GM12878 (cell line): ENCODE measurements around the gene ZNF44. TPM values are rescaled to one million over a fixed set of nuclear protein-coding genes. Genes with fewer than 3 reads are reported as not detected.

ENCODE experiments used
- ATAC-seq: fragments of 200-7000 bp; cut with Tn5 transposase; 3 replicates; pipeline ENCODE4 v1.9.1; 2020; ENCODE audit warnings: mild to moderate bottlenecking, moderate library complexity
- BruUV-seq: library from RNA; stranded (reverse); fragments of 400-500 nt; replicated peaks from 2 replicates; lab custom pipeline; 2021; lab: Mats Ljungman, UMichigan
- CTCF ChIA-PET: fragments of 300-600 bp; sonication (Branson Sonifier 250); formaldehyde crosslinking; extraction: SDS; loops from one replicate; lab custom pipeline; 2021; ENCODE audit warnings: inconsistent platforms; lab: Yijun Ruan, JAX
- POLR2A ChIA-PET: fragments of 350-600 bp; formaldehyde crosslinking; extraction: SDS; loops from one replicate; lab custom pipeline; 2021; ENCODE audit warnings: inconsistent platforms; lab: Charles Lee
- RAD21 ChIA-PET: fragments of 300-600 bp; sonication (Branson Sonifier 250); formaldehyde crosslinking; loops from one replicate; lab custom pipeline; 2023; ENCODE audit warnings: antibody characterized with exemption; ENCODE audit not compliant: unreplicated experiment; lab: Charles Lee
- SMC1A ChIA-PET: fragments of 300-600 bp; sonication (Branson Sonifier 250); formaldehyde crosslinking; loops from one replicate; lab custom pipeline; 2023; ENCODE audit not compliant: unreplicated experiment, uncharacterized antibody; lab: Charles Lee
- DNase-seq: peaks from one replicate; pipeline ENCODE4 v3.0.0-alpha.2; 2011; ENCODE audit warnings: low read depth, low spot score
- FAIRE-seq: peaks from 3 replicates; lab custom pipeline; 2011; peaks lifted over from hg19 to GRCh38; lab: Jason Lieb, UNC
- H2AFZ ChIP-seq: 2 replicates; pipeline ENCODE4 v1.6.0; 2011; ENCODE audit warnings: low read depth, low read length, control low read depth; ENCODE audit not compliant: control insufficient read depth
- H3K27ac ChIP-seq: 2 replicates; pipeline ENCODE4 v1.5.1; 2011; ENCODE audit warnings: control low read depth; ENCODE audit not compliant: control insufficient read depth, insufficient read depth
- H3K27me3 ChIP-seq, 2 experiments: replicated peaks in 1 of 2; 2 replicates each; pipeline versions ENCODE4 v1.6.0 to v1.6.1; 2011; ENCODE audit warnings: low read length in 1 of 2; ENCODE audit not compliant: control insufficient read depth in 2 of 2, insufficient read depth in 2 of 2
- H3K36me3 ChIP-seq, 2 experiments: 2 replicates each; pipeline ENCODE4 v1.5.1; 2011; ENCODE audit warnings: low read length in 1 of 2; ENCODE audit not compliant: control insufficient read depth in 2 of 2, insufficient read depth in 2 of 2
- H3K4me1 ChIP-seq: 2 replicates; pipeline ENCODE4 v1.6.1; 2011; ENCODE audit warnings: mild to moderate bottlenecking, low read length, moderate library complexity, mixed read lengths; ENCODE audit not compliant: control insufficient read depth, insufficient read depth
- H3K4me2 ChIP-seq: 2 replicates; pipeline ENCODE4 v1.6.0; 2011; ENCODE audit warnings: control low read depth; ENCODE audit not compliant: control insufficient read depth, insufficient read depth
- H3K4me3 ChIP-seq: fragments of 200-600 bp; sonication (generic); 2 replicates; pipeline ENCODE4 v1.5.1; 2016
- H3K79me2 ChIP-seq: 2 replicates; pipeline ENCODE4 v1.6.0; 2011; ENCODE audit warnings: low read length; ENCODE audit not compliant: control insufficient read depth, insufficient read depth
- H3K9ac ChIP-seq: 2 replicates; pipeline ENCODE4 v1.8.0; 2011; ENCODE audit warnings: low read length, control low read depth, mixed read lengths; ENCODE audit not compliant: control insufficient read depth, insufficient read depth
- H3K9me3 ChIP-seq: replicated peaks from 3 replicates; pipeline ENCODE4 v1.5.1; 2011; ENCODE audit warnings: mild to moderate bottlenecking, low read length; ENCODE audit not compliant: control insufficient read depth, insufficient read depth
- H4K20me1 ChIP-seq: 2 replicates; pipeline ENCODE4 v1.6.0; 2011; ENCODE audit not compliant: control insufficient read depth, insufficient read depth
- CBX5 ChIP-seq: sonication (generic); IDR thresholded peaks from 2 replicates; pipeline ENCODE4 v1.6.1; 2016; ENCODE audit warnings: low read depth, moderate library complexity, mild to moderate bottlenecking, inconsistent platforms
- EP300 ChIP-seq, 2 experiments: fragments of 150-350 bp in 1 of 2; IDR thresholded peaks; 2 replicates each; pipeline ENCODE4 v1.6.1; 2011 to 2012; ENCODE audit warnings: low read depth in 2 of 2, low read length in 2 of 2, borderline replicate concordance in 1 of 2, improper control_type of control experiment in 1 of 2, inconsistent platforms in 1 of 2; ENCODE audit not compliant: control insufficient read depth in 1 of 2
- PML ChIP-seq: IDR thresholded peaks from 2 replicates; pipeline ENCODE4 v1.6.1; 2012; ENCODE audit warnings: low read length, inconsistent platforms
- SMAD1 ChIP-seq: fragments of 450-650 bp; IDR thresholded peaks from 2 replicates; pipeline ENCODE4 v1.6.1; 2018; ENCODE audit warnings: mild to moderate bottlenecking, low read depth; ENCODE audit not compliant: partially characterized antibody
- SRF ChIP-seq, 2 experiments: IDR thresholded peaks; 2 replicates each; pipeline ENCODE4 v1.6.1; 2011; ENCODE audit warnings: low read depth in 2 of 2, low read length in 2 of 2, mild to moderate bottlenecking in 1 of 2, moderate library complexity in 1 of 2
- ZNF24 ChIP-seq: fragments of 450-650 bp; IDR thresholded peaks from 2 replicates; pipeline ENCODE4 v1.6.1; 2017; ENCODE audit warnings: antibody characterized with exemption, mild to moderate bottlenecking
- ZZZ3 ChIP-seq: IDR thresholded peaks from 2 replicates; pipeline ENCODE4 v1.6.1; 2011; ENCODE audit warnings: low read depth; ENCODE audit not compliant: control insufficient read depth, insufficient read length
- WGBS: methylation state at CpG from one replicate; pipeline ENCODE4 v1.1.6; 2016; ENCODE audit warnings: low lambda C conversion rate; ENCODE audit not compliant: insufficient replicate concordance, insufficient coverage; ENCODE audit errors: missing lambda C conversion rate; 5-methylcytosine and 5-hydroxymethylcytosine counted together
- in situ Hi-C: fragments of 300-500 bp; cut with MboI; formaldehyde crosslinking; loops from 9 replicates; pipeline ENCODE4 v1.14.3; 2018; ENCODE audit warnings: mixed read lengths
- intact Hi-C: fragments of 100-400 bp; cut with micrococcal nuclease; formaldehyde crosslinking; loops from one replicate; pipeline ENCODE4 v1.14.2; 2022; ENCODE audit not compliant: unreplicated experiment
- polyA plus RNA-seq, 11 experiments: library from polyadenylated mRNA; depleted of rRNA in 4 of 11; unstranded in 6 of 11; stranded (reverse) in 5 of 11; fragments of >200 nt; fragmentation: Nextera tagmentation in 4 of 11; fragmentation: Illumina TruSeq in 1 of 11; extraction: Ambion mirVana in 4 of 11; extraction: Trizol in 1 of 11; gene quantifications; 1 replicate in 1 of 11; 2 replicates in 10 of 11; pipeline versions ENCODE4 v1.2.1 to v1.2.3, GENCODE V29; 2011 to 2016; ENCODE audit warnings: inconsistent platforms in 2 of 11, missing spikeins in 2 of 11, low read depth in 1 of 11
- total RNA-seq, 4 experiments: library from RNA; depleted of rRNA in 3 of 4; stranded (reverse); fragments of >200 nt in 3 of 4; fragmentation: Illumina TruSeq in 1 of 4; extraction: Trizol in 1 of 4; gene quantifications; 2 replicates each; pipeline versions ENCODE4 v1.2.1 to v1.2.3, GENCODE V29; 2013 to 2021
- TF ChIP-seq, protein P1 (sequence below): fragments of 450-650 bp; IDR thresholded peaks from 2 replicates; pipeline ENCODE4 v1.6.1; 2014; ENCODE audit warnings: mild to moderate bottlenecking
- TF ChIP-seq, protein P2 (sequence below): fragments of 450-650 bp; formaldehyde crosslinking; IDR thresholded peaks from 2 replicates; pipeline ENCODE4 v1.4.0; 2020; ENCODE audit warnings: mild to moderate bottlenecking, moderate library complexity
- TF ChIP-seq, protein P3 (sequence below): IDR thresholded peaks from 2 replicates; pipeline ENCODE4 v1.6.1; 2012; ENCODE audit warnings: low read depth, low read length, improper control_type of control experiment
- TF ChIP-seq, protein P4 (sequence below): fragments of 450-650 bp; IDR thresholded peaks from 2 replicates; pipeline ENCODE4 v1.6.1; 2017; ENCODE audit warnings: low read depth, mild to moderate bottlenecking, moderate library complexity
- TF ChIP-seq, protein P5 (sequence below): IDR thresholded peaks from 2 replicates; pipeline ENCODE4 v1.6.1; 2012; ENCODE audit warnings: mild to moderate bottlenecking, low read depth, low read length

The ZNF44 gene
- total and polyA plus RNA-seq, 10 of the 15 experiments (the other 5 are each of a cell fraction or from before 2014, with no cell fraction given): 3.7 to 11.3 (median 5.4) TPM

DNA sequence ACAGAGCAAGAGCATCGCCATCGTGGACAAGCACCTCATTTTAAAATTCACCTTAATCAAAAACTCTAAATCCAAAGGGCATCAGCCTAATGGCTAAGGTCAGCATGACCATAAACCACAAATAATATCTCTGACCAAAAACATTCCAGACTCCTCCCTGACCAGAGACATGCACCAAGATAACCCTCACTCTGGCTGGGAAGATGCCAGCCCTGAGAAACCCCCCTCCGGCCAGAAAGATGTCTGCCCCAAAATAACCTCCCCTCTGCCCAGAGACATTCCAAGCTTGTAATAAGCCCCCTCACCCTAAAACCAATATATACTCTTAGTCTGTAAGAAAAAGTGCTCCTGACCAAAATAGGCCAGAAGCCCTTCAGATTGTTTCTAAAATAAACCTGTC lies 61.7 kb downstream of the ZNF44 start:
- no peak for FAIRE-seq
- Histone ChIP-seq H3K4me2 (no peak overlapping the region), H3K27me3 (no peaks in the 10 kb centered on the region), H3K4me1 (no peaks in the 10 kb centered on the region), H3K9ac (no peak overlapping the region), H3K36me3 (no peaks in the 10 kb centered on the region), H2AFZ (no peak overlapping the region), H3K9me3 (peaks cover 7% of the 10 kb centered on the region; the same call in 2 of the 3 replicates), H3K27ac (no peak overlapping the region), H3K4me3 (no peak overlapping the region), H3K79me2 (no peaks in the 10 kb centered on the region), H4K20me1 (no peaks in the 10 kb centered on the region)
- POLR2A ChIA-PET: interaction anchor here (0.7 kb wide), 1 partner anchor 98 kb away, joined by 5 read pairs; no protein-coding TSS in a partner anchor
- no peak for DNase-seq
- in situ Hi-C loops (no loop called here), intact Hi-C loops (no loop called here)
- no peak for ATAC-seq
- RAD21 ChIA-PET: no interaction called here
- SMC1A ChIA-PET: no interaction called here
- BruUV-seq: no TSS peak
- TF ChIP-seq PML (no peak), CBX5 (no peak), SRF (IDR thresholded peaks at IDR 0.05; ENCODE audit: low read depth in 2 of 2, low read length in 2 of 2) (no peak), ZNF24 (no peak), EP300 (IDR thresholded peaks at IDR 0.05; ENCODE audit: borderline replicate concordance in 1 of 2, control insufficient read depth in 1 of 2, low read depth in 2 of 2, low read length in 2 of 2) (no peak), SMAD1 (no peak), ZZZ3 (no peak)
- TF ChIP-seq, protein P1, sequence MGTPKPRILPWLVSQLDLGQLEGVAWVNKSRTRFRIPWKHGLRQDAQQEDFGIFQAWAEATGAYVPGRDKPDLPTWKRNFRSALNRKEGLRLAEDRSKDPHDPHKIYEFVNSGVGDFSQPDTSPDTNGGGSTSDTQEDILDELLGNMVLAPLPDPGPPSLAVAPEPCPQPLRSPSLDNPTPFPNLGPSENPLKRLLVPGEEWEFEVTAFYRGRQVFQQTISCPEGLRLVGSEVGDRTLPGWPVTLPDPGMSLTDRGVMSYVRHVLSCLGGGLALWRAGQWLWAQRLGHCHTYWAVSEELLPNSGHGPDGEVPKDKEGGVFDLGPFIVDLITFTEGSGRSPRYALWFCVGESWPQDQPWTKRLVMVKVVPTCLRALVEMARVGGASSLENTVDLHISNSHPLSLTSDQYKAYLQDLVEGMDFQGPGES: no peak
- TF ChIP-seq, protein P2, sequence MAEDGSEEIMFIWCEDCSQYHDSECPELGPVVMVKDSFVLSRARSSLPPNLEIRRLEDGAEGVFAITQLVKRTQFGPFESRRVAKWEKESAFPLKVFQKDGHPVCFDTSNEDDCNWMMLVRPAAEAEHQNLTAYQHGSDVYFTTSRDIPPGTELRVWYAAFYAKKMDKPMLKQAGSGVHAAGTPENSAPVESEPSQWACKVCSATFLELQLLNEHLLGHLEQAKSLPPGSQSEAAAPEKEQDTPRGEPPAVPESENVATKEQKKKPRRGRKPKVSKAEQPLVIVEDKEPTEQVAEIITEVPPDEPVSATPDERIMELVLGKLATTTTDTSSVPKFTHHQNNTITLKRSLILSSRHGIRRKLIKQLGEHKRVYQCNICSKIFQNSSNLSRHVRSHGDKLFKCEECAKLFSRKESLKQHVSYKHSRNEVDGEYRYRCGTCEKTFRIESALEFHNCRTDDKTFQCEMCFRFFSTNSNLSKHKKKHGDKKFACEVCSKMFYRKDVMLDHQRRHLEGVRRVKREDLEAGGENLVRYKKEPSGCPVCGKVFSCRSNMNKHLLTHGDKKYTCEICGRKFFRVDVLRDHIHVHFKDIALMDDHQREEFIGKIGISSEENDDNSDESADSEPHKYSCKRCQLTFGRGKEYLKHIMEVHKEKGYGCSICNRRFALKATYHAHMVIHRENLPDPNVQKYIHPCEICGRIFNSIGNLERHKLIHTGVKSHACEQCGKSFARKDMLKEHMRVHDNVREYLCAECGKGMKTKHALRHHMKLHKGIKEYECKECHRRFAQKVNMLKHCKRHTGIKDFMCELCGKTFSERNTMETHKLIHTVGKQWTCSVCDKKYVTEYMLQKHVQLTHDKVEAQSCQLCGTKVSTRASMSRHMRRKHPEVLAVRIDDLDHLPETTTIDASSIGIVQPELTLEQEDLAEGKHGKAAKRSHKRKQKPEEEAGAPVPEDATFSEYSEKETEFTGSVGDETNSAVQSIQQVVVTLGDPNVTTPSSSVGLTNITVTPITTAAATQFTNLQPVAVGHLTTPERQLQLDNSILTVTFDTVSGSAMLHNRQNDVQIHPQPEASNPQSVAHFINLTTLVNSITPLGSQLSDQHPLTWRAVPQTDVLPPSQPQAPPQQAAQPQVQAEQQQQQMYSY (CRISPR knock-in tag): no peak
- TF ChIP-seq, protein P3, sequence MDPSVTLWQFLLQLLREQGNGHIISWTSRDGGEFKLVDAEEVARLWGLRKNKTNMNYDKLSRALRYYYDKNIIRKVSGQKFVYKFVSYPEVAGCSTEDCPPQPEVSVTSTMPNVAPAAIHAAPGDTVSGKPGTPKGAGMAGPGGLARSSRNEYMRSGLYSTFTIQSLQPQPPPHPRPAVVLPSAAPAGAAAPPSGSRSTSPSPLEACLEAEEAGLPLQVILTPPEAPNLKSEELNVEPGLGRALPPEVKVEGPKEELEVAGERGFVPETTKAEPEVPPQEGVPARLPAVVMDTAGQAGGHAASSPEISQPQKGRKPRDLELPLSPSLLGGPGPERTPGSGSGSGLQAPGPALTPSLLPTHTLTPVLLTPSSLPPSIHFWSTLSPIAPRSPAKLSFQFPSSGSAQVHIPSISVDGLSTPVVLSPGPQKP: no peak
- TF ChIP-seq, protein P4, sequence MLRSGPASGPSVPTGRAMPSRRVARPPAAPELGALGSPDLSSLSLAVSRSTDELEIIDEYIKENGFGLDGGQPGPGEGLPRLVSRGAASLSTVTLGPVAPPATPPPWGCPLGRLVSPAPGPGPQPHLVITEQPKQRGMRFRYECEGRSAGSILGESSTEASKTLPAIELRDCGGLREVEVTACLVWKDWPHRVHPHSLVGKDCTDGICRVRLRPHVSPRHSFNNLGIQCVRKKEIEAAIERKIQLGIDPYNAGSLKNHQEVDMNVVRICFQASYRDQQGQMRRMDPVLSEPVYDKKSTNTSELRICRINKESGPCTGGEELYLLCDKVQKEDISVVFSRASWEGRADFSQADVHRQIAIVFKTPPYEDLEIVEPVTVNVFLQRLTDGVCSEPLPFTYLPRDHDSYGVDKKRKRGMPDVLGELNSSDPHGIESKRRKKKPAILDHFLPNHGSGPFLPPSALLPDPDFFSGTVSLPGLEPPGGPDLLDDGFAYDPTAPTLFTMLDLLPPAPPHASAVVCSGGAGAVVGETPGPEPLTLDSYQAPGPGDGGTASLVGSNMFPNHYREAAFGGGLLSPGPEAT: no peak
- TF ChIP-seq, protein P5, sequence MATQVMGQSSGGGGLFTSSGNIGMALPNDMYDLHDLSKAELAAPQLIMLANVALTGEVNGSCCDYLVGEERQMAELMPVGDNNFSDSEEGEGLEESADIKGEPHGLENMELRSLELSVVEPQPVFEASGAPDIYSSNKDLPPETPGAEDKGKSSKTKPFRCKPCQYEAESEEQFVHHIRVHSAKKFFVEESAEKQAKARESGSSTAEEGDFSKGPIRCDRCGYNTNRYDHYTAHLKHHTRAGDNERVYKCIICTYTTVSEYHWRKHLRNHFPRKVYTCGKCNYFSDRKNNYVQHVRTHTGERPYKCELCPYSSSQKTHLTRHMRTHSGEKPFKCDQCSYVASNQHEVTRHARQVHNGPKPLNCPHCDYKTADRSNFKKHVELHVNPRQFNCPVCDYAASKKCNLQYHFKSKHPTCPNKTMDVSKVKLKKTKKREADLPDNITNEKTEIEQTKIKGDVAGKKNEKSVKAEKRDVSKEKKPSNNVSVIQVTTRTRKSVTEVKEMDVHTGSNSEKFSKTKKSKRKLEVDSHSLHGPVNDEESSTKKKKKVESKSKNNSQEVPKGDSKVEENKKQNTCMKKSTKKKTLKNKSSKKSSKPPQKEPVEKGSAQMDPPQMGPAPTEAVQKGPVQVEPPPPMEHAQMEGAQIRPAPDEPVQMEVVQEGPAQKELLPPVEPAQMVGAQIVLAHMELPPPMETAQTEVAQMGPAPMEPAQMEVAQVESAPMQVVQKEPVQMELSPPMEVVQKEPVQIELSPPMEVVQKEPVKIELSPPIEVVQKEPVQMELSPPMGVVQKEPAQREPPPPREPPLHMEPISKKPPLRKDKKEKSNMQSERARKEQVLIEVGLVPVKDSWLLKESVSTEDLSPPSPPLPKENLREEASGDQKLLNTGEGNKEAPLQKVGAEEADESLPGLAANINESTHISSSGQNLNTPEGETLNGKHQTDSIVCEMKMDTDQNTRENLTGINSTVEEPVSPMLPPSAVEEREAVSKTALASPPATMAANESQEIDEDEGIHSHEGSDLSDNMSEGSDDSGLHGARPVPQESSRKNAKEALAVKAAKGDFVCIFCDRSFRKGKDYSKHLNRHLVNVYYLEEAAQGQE: no peak
- 92% methylated on average over 3 of the region's 3 CpGs for WGBS
- CTCF ChIA-PET: no interaction called here
